B cell (primary cell): Measurements from ENCODE around the gene FGFR2. TPM values are rescaled to one million over a fixed set of nuclear protein-coding genes. Genes with fewer than 3 reads are reported as not detected.

Experiments
- ATAC-seq: fragments of 200-7000 bp; cut with Tn5 transposase; one replicate; pipeline ENCODE4 v1.10.0; 2021; ENCODE audit warnings: low read depth, mild to moderate bottlenecking, moderate number of reproducible peaks, moderate library complexity
- CTCF ChIA-PET: fragments of 350-600 bp; sonication (Branson Sonifier 250); formaldehyde crosslinking; loops from one replicate; lab custom pipeline; 2021; ENCODE audit warnings: antibody characterized with exemption, inconsistent platforms; lab: Charles Lee
- POLR2A ChIA-PET: fragments of 350-600 bp; sonication (Branson Sonifier 250); formaldehyde crosslinking; loops from one replicate; lab custom pipeline; 2021; ENCODE audit warnings: antibody characterized with exemption; lab: Charles Lee
- DNase-seq: peaks from one replicate; pipeline ENCODE4 v3.0.0; 2013
- H2AFZ ChIP-seq: 2 replicates; pipeline ENCODE4 v1.6.1; 2012; ENCODE audit warnings: mild to moderate bottlenecking, low read depth, low read length; ENCODE audit not compliant: insufficient read depth, poor library complexity, severe bottlenecking
- H3K27ac ChIP-seq, 2 donors: 1 replicate in 1 of 2; 2 replicates in 1 of 2; pipeline ENCODE4 v1.5.1; 2012 to 2013; ENCODE audit warnings: low read length in 2 of 2, mild to moderate bottlenecking in 2 of 2, moderate library complexity in 1 of 2
- H3K27me3 ChIP-seq, 4 experiments: fragments of 200-600 bp in 1 of 4; sonication (generic) in 1 of 4; replicated peaks in 1 of 4; 1 replicate in 2 of 4; 2 replicates in 2 of 4; pipeline versions ENCODE4 v1.6.1 to v1.7.0; 2013 to 2016; ENCODE audit warnings: low read length in 3 of 4, mild to moderate bottlenecking in 2 of 4, mixed read lengths in 1 of 4, moderate library complexity in 1 of 4; ENCODE audit not compliant: insufficient read depth in 4 of 4, control insufficient read depth in 3 of 4; ENCODE audit errors: control extremely low read depth in 1 of 4
- H3K36me3 ChIP-seq, 2 experiments: replicated peaks in 1 of 2; 1 replicate in 1 of 2; 2 replicates in 1 of 2; pipeline versions ENCODE4 v1.6.1 to v1.7.1; 2013; ENCODE audit warnings: low read length in 1 of 2; ENCODE audit not compliant: insufficient read depth in 2 of 2, control insufficient read depth in 1 of 2; ENCODE audit errors: control extremely low read depth in 1 of 2, extremely low read depth in 1 of 2
- H3K4me1 ChIP-seq, 2 donors: fragments of 200-600 bp in 1 of 2; sonication (generic) in 1 of 2; 1 replicate in 1 of 2; 2 replicates in 1 of 2; pipeline versions ENCODE4 v1.5.1 to v1.6.1; 2013 to 2017; ENCODE audit warnings: low read length in 2 of 2; ENCODE audit not compliant: control insufficient read depth in 2 of 2, insufficient read depth in 2 of 2
- H3K4me2 ChIP-seq: replicated peaks from 2 replicates; pipeline ENCODE3; 2012; ENCODE audit warnings: mild to moderate bottlenecking, low read depth, low read length; ENCODE audit not compliant: poor library complexity, severe bottlenecking
- H3K4me3 ChIP-seq, 5 experiments: fragments of 200-600 bp in 1 of 5; sonication (generic) in 1 of 5; 1 replicate in 3 of 5; 2 replicates in 2 of 5; pipeline versions ENCODE4 v1.5.1 to v1.7.0; 2011 to 2016; ENCODE audit warnings: low read length in 4 of 5, mild to moderate bottlenecking in 4 of 5, low read depth in 2 of 5, control low read depth in 1 of 5, moderate library complexity in 1 of 5; ENCODE audit not compliant: insufficient read depth in 1 of 5; ENCODE audit errors: control extremely low read depth in 1 of 5, extremely low read depth in 1 of 5
- H3K79me2 ChIP-seq: fragments of 200-600 bp; sonication (generic); one replicate; pipeline ENCODE4 v1.6.0; 2016; ENCODE audit warnings: low read length; ENCODE audit not compliant: control insufficient read depth, insufficient read depth
- H3K9ac ChIP-seq: fragments of 200-600 bp; sonication (generic); 2 replicates; pipeline ENCODE4 v1.6.1; 2017; ENCODE audit warnings: mild to moderate bottlenecking, low read length, moderate library complexity
- H3K9me3 ChIP-seq, 3 donors: one replicate each; pipeline versions ENCODE4 v1.6.1 to v1.7.1; 2013; ENCODE audit warnings: low read length in 2 of 3; ENCODE audit not compliant: control insufficient read depth in 2 of 3, insufficient read depth in 1 of 3; ENCODE audit errors: control extremely low read depth in 1 of 3
- H4K20me1 ChIP-seq: 2 replicates; pipeline ENCODE4 v1.6.0; 2012; ENCODE audit warnings: mild to moderate bottlenecking, low read length; ENCODE audit not compliant: insufficient read depth, control insufficient read depth, poor library complexity, severe bottlenecking
- H3K27ac Mint-ChIP-seq: one replicate; pipeline ENCODE4 v1.8.0; 2021; ENCODE audit warnings: mixed read lengths
- H3K27me3 Mint-ChIP-seq: one replicate; pipeline ENCODE4 v1.8.0; 2021; ENCODE audit warnings: mixed read lengths
- H3K4me1 Mint-ChIP-seq: one replicate; pipeline ENCODE4 v1.8.0; 2021; ENCODE audit warnings: mixed read lengths
- H3K4me3 Mint-ChIP-seq: one replicate; pipeline ENCODE4 v1.8.0; 2021; ENCODE audit warnings: mixed read lengths
- H3K9me3 Mint-ChIP-seq: one replicate; pipeline ENCODE4 v1.8.0; 2022; ENCODE audit warnings: mixed read lengths; ENCODE audit not compliant: insufficient read depth
- CTCF ChIP-seq: fragments of 200-600 bp; IDR thresholded peaks from one replicate; pipeline ENCODE4 v1.8.0; 2022; ENCODE audit warnings: antibody characterized with exemption, mild to moderate bottlenecking
- EZH2 ChIP-seq: IDR thresholded peaks from 2 replicates; pipeline ENCODE4 v1.6.1; 2012; ENCODE audit warnings: borderline replicate concordance, low read depth, mild to moderate bottlenecking, moderate library complexity, low read length; ENCODE audit not compliant: insufficient read depth, poor library complexity, severe bottlenecking
- WGBS: methylation state at CpG from one replicate; pipeline ENCODE4 v1.1.5; 2013; ENCODE audit warnings: missing lambda C conversion rate; ENCODE audit not compliant: insufficient coverage; 5-methylcytosine and 5-hydroxymethylcytosine counted together
- intact Hi-C: fragments of 100-400 bp; cut with micrococcal nuclease; formaldehyde crosslinking; loops from one replicate; pipeline ENCODE4 v1.10.0; 2022
- polyA plus RNA-seq: library from polyadenylated mRNA; depleted of rRNA; stranded (reverse); fragments of >200 nt; gene quantifications from 2 replicates; pipeline ENCODE4 v1.2.3, GENCODE V29; 2012
- total RNA-seq, 2 donors: library from RNA; stranded (reverse); fragments of 120-200 nt in 1 of 2; gene quantifications; 1 replicate in 1 of 2; 2 replicates in 1 of 2; pipeline versions ENCODE4 v1.2.3 to v1.2.4, GENCODE V29; 2013 to 2022

The FGFR2 gene
- total and polyA plus RNA-seq, 2 donors (not counting 1 experiment from before 2014, with no cell fraction given): not detected

GRCh38 chr10:121631365-121632029 is 33.3 kb upstream of the FGFR2 start:
- ATAC-seq (no peak), DNase-seq (no peak)
- Histone ChIP-seq H3K27ac (no peak overlapping the region), H3K4me1 (no peaks in the 10 kb centered on the region), H4K20me1 (no peaks in the 10 kb centered on the region), H3K79me2 (no peaks in the 10 kb centered on the region), H3K9me3 (no peaks in the 10 kb centered on the region), H3K4me2 (no peak overlapping the region), H3K9ac (no peak overlapping the region), H3K36me3 (no peaks in the 10 kb centered on the region), H2AFZ (no peak overlapping the region), H3K27me3 (no peaks in the 10 kb centered on the region), H3K4me3 (no peak overlapping the region)
- TF ChIP-seq EZH2 (no peak), CTCF (no peak)
- Mint-ChIP-seq H3K27me3 (no peaks in the 10 kb centered on the region), H3K4me1 (no peaks in the 10 kb centered on the region), H3K4me3 (no peak overlapping the region), H3K27ac (no peak overlapping the region), H3K9me3 (no peaks in the 10 kb centered on the region)
- intact Hi-C loops: no loop called here
- ChIA-PET POLR2A (no interaction called here), CTCF (no interaction called here)
- WGBS: 82% methylated on average over 6 of the region's 8 CpGs

- CTCF ChIA-PET: no interaction called here
- no peak for ATAC-seq
- DNase-seq: no peak
- Histone ChIP-seq H3K4me1 (no peaks in the 10 kb centered on the region), H3K9me3 (no peaks in the 10 kb centered on the region), H3K27ac (no peak overlapping the region), H4K20me1 (no peaks in the 10 kb centered on the region), H3K4me2 (no peak overlapping the region), H3K4me3 (no peak overlapping the region), H3K36me3 (no peaks in the 10 kb centered on the region), H2AFZ (no peak overlapping the region), H3K27me3 (no peaks in the 10 kb centered on the region), H3K79me2 (no peaks in the 10 kb centered on the region), H3K9ac (no peak overlapping the region)
- H3K27ac Mint-ChIP-seq: no peak overlapping the region
- H3K4me3 Mint-ChIP-seq: no peak overlapping the region
- H3K27me3 Mint-ChIP-seq: no peaks in the 10 kb centered on the region
- no peaks in the 10 kb centered on the region for H3K9me3 Mint-ChIP-seq
- TF ChIP-seq EZH2 (no peak), CTCF (no peak)
- WGBS: 84% methylated on average over 4 of the region's 4 CpGs
- no peaks in the 10 kb centered on the region for H3K4me1 Mint-ChIP-seq
- POLR2A ChIA-PET: no interaction called here
- intact Hi-C loops: no loop called here
These were observed 30.6 kb upstream of the FGFR2 start for GRCh38 chr10:121628859-121629258.
